GM12865 (cell line): ENCODE results near the gene OR13J1.
"Not testable (repeated sequence)": the region's sequence is repeated elsewhere in the genome, so short reads cannot be mapped to it uniquely, and the experiment has no call there.

Experiments used
- DNase-seq: peaks from one replicate; pipeline ENCODE4 v3.0.0; 2010; ENCODE audit warnings: low read depth
- H3K4me3 ChIP-seq: 2 replicates; pipeline ENCODE4 v1.5.1; 2011; ENCODE audit warnings: mild to moderate bottlenecking, low read depth, low read length, control low read depth
- TF ChIP-seq, protein P1 (sequence below): IDR thresholded peaks from 2 replicates; pipeline ENCODE4 v1.5.1; 2011; ENCODE audit warnings: low read length, control low read depth, low read depth, inconsistent platforms; ENCODE audit not compliant: insufficient read depth; ENCODE audit errors: missing control alignments

Gene OR13J1

DNA sequence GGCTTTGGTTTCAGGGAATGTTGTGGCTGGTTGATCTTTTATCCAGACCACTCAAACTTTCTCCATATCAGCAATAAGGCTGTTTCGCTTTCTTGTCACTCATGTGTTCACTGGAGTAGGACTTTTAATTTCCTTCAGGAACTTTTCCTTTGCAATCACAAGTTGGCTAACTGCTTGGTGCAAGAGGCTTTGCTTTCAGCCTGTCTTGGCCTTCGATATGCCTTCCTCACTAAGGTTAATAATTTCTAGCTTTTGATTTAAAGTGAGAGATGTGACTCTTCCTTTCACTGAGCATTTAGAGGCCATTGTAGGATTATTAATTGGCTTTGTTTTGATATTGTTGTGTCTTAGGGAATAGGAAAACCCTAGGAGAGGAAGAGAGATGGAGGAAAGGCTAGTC is 28.8 kb upstream of the OR13J1 start:
- no peak for DNase-seq
- H3K4me3 ChIP-seq = no peak overlapping the region
- TF ChIP-seq, protein P1, sequence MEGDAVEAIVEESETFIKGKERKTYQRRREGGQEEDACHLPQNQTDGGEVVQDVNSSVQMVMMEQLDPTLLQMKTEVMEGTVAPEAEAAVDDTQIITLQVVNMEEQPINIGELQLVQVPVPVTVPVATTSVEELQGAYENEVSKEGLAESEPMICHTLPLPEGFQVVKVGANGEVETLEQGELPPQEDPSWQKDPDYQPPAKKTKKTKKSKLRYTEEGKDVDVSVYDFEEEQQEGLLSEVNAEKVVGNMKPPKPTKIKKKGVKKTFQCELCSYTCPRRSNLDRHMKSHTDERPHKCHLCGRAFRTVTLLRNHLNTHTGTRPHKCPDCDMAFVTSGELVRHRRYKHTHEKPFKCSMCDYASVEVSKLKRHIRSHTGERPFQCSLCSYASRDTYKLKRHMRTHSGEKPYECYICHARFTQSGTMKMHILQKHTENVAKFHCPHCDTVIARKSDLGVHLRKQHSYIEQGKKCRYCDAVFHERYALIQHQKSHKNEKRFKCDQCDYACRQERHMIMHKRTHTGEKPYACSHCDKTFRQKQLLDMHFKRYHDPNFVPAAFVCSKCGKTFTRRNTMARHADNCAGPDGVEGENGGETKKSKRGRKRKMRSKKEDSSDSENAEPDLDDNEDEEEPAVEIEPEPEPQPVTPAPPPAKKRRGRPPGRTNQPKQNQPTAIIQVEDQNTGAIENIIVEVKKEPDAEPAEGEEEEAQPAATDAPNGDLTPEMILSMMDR = no peak

DNA sequence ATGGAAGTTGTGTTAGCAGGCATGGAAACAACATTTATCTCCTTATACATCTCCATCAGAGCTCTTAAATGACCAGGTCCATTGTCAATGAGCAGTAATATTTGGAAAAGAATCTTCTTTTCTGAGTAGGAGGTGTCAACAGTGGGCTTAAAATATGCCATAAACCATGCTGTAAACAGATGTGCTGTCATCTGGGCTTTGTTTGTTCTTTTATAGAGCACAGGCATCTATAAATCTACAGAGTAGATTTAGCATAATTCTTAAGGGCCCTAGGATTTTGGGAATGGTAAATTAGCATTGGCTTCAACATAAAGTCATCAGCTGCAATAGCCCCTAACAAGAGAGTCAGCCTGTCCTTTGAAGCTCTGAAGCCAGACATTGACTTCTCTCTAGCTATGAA is 28.1 kb upstream of the OR13J1 start:
- no peak overlapping the region for H3K4me3 ChIP-seq
- DNase-seq = no peak
- TF ChIP-seq, protein P1 = no peak

DNA sequence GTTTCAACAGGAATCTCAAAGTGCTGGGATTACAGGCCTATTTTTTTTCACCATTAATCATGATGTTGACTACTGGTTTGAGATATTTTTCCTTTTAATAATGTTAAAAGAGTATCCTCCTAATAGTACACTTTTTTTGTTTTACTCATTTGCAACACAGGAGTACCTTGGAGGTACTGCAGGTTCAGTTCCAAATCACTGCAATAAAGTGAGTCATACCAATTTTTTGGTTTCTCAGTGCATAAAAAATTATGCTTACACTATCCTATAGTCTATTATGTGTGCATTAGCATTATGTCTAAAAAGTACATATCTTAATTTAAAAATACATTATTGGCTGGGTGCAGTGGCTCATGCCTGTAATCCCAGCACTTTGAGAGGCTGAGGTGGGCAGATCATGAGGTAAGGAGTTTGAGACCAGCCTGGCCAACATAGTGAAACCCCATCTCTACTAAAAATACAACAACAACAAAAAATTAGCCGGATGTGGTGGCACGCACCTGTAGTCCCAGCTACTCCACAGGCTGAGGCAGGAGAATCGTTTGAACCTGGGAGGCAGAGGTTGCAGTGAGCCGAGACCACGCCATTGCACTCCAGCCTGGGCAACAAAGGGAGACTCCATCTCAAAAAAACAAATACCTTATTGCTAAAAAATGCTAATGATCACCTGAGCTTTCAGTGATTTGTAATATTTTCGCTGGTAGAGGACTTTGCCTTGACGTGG is 27.3 kb upstream of the OR13J1 start:
- H3K4me3 ChIP-seq = not testable (repeated sequence)
- peak; percentile 28 for DNase-seq

DNA sequence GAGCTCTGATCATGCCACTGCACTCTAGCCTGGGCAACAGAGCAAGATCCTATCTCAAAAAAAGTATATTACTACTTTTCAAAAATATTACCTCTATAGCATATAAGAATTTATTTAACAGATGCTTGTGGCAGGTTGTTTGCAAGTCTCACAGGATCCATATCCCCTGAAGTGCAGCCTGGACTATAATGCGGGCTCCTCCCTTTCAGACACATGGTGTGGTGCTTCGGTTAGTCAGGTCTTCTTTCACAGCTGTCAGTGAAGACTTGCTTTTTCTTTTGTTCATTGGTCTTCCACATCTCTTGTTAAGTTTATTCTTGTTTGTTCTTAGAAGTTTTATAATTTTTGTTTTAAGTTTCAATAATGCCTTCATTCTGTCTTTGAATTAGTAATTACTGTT is 26.4 kb upstream of the OR13J1 start:
- DNase-seq = no peak
- H3K4me3 ChIP-seq = no peak overlapping the region
- TF ChIP-seq, protein P1 = no peak

DNA sequence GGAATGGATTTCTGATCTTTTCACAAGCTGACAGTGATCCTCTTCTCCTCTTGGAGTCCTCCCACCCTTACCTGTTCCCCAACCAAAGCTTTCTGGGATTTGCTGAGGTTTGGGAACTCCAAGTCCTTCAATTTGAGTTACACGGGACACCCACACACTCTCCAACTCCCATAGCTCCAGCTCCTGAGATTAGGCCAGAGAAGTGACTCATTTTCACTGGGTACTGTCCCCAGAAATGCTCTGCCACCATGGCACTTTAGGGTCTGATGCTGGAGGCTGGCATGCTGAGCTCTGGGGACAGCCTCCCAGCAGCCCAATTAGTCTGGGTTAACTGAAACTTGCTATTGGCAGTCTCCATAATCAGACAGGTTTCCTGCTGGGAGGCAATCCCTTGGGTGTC is 21.9 kb upstream of the OR13J1 start:
- no peak for DNase-seq
- TF ChIP-seq, protein P1 = no peak
- no peak overlapping the region for H3K4me3 ChIP-seq

DNA sequence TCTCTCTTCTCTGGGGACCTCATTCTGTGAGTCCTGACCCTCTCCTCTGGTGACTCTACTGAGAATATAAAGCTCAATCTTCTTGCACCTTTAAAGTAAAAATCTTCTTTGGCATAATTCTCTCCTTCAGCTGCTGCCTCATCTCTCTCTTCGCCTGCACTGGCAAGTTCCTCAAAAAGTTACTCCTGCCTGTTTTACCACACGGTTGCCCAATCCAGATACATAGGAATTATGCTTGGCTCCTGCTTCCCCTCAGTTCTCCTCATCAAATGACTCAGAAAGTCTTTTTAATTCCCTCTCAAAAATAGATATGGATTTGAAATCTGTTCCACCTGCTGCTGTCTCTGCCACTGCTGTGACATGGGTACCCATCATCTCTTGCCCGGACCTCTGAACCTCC is 21.4 kb upstream of the OR13J1 start:
- TF ChIP-seq, protein P1 = no peak
- no peak for DNase-seq

DNA sequence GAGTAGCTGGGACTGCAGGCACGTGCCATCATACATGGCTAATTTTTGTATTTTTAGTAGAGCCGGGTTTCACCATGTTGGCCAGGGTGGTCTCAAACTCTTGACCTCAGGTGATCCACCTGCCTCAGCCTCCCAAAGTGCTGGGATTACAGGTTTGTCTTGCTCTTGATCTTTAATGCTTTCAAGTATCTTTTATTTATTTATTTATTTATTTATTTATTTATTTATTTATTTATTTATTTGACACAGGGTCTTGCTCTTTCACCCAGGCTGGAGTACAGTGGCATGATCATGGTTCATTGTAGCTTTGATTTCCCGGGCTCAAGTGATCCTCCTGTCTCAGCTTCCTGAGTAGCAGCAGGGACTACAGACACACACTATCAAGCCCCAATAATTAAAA is 14.7 kb upstream of the OR13J1 start:
- not testable (repeated sequence) for H3K4me3 ChIP-seq, DNase-seq

More for the DNA sequence above, 21.4 kb upstream of the OR13J1 start:
- H3K4me3 ChIP-seq = no peak overlapping the region

DNA sequence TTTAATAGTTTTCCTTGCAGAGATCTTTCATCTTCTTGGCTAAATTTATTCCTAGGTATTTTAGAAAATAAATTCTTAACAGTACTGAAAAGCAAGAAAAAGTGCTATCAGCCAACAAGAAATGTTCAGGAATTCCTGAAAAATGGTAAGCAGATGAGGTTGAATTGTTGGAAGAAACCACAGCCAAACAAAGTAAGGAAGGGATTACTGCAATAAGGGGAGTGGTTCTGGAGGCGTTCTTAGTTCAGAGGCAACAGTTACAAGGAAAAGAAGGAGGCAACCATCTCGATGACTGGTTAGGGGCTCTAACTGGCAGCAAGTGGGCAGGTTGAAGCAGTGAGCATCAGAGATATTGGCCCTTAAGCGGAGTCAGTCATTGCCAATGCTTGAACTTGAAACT is 12.8 kb upstream of the OR13J1 start:
- TF ChIP-seq, protein P1 = no peak
- no peak for DNase-seq
- no peak overlapping the region for H3K4me3 ChIP-seq
